SW480 (cell line): ENCODE results near the gene BICD1.
"Not testable (repeated sequence)": the region's sequence is repeated elsewhere in the genome, so short reads cannot be mapped to it uniquely, and the experiment has no call there.

Experiments used
- DNase-seq: peaks from one replicate; pipeline ENCODE4 v3.0.0-alpha.2; 2016; ENCODE audit warnings: low spot score

The BICD1 gene

DNA sequence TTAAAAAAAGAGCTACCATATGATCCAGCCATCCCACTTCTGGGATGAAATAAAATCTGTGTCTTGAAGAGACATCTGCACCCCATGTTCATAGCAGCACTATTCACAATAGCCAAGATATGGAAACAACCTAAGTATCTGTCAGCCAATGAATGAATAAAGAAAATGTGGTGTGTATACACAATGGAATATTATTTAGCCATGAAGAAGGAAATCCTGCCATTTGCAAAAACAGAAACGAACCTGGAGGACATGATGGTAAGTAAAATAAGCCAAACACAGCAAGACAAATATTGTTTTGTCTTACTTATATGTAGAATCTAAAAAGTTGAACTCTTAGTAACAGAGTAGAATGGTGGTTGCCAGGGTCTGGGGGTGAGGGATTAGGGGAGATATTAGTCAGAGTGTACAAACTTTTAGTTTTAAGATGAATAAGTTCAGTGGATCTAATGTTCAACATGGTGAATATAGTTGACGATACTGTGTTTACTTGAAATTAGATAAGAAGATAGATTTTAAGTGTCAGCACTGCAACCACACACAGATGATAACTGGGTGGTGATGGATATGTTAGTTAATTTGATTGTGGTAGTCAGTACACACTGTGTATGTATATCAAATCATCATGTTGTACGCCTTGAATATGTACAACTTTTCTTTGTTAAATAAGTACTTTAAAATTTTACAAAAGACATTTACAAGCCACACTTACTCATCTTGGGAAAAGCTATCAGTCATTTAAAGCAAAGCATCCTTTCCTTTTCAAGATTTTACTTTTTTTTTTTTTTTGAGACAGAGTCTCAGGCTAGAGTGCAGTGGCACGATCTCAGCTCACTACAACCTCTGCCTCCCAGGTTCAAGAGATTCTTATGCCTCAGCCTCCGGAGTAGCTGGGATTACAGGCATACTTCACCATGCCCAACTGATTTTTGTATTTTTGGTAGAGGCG lies 89.9 kb downstream of the BICD1 start:
- DNase-seq = no peak

DNA sequence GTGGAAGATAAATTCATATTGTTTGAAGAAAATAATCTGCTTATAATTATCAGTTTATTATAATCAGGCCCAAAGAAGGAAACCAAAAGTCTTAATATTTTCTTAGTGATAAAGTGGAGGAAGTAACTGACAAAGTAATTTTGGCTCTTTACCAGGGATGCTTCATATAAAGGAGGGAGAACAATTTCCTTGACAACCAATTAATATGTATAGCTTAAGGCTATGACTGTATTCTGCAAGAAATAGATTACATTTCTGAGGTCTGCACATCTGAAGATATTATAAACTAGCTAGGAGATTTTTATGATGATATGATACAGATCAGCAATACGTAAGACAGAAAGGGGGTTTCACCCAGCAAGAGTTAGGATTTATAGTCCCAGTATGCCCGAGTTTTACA lies 90.8 kb downstream of the BICD1 start:
- no peak for DNase-seq

DNA sequence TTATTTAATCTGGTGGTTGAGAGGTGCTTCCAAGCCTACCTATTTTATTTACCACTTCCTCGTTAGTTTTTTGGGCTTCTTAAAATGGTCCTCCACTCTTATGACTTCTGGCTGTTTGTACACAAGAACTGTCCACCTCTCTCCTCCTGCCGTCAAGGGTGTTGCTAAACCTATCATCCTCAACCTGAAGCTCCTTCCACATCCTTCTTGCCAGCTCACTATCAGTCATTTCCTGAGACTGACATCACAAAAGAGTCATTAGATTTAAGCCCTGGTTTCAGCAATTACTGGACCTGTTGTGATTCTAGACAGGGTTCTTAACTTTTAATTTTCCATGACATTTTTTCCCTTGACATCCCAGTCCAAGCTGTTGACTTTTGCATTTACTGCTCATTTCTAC lies 91.9 kb downstream of the BICD1 start:
- DNase-seq = no peak

- no peak for DNase-seq
Observed at GRCh38 chr12:32201096-32201495, 94.4 kb downstream of the BICD1 start.

GRCh38 chr12:32201976-32202375 lies 95.3 kb downstream of the BICD1 start:
- no peak for DNase-seq

GRCh38 chr12:32205731-32206130 lies 99.1 kb downstream of the BICD1 start:
- DNase-seq = no peak

DNA sequence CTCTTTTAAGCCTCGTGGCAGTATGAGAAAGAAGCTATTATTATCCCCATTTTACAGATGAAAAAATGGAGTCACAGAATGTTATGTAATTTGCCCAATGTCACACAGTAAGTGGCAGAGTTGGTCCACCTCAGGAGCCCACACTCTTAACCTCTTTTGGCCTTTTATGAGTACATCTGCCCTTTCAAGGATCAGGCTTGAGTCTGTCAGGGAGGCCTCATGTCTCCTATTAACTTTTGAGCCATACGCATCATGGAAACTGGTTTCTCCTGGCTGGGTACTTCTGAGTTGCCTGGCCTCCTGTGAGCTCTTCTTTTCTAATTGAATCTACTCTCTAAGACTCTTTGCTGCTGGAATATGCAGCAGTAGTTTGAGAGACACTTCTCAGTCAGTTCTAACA lies 101.7 kb downstream of the BICD1 start:
- DNase-seq = no peak

- no peak for DNase-seq
Observed at GRCh38 chr12:32211066-32211899, 104.6 kb downstream of the BICD1 start.

GRCh38 chr12:32211900-32212156 lies 105.2 kb downstream of the BICD1 start:
- no peak for DNase-seq

GRCh38 chr12:32214723-32215122 lies 108.1 kb downstream of the BICD1 start:
- no peak for DNase-seq

GRCh38 chr12:32217354-32218310 lies 111.0 kb downstream of the BICD1 start:
- no peak for DNase-seq

DNA sequence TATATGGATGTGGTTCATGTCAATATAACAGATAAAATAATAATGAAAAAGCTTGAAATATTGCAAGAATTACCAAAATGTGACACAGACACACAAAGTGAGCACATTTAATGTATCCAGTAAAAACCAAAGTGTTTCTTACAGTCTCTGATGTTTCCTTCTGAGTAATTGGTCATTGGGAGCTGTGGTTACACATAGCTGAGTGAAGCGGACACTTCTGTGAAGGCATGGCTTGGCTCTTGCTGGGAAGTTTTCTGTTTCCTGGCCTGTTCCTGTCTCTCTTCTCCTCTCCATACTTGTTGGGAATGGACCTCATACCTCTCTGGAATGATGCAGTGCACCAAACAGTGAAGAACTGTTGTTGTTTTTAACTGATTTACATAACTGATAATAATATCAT lies 117.3 kb downstream of the BICD1 start:
- no peak for DNase-seq

- no peak for DNase-seq
Observed at GRCh38 chr12:32226768-32227167, 120.1 kb downstream of the BICD1 start.

- DNase-seq = no peak
Observed at GRCh38 chr12:32229971-32230612, 123.4 kb downstream of the BICD1 start.

DNA sequence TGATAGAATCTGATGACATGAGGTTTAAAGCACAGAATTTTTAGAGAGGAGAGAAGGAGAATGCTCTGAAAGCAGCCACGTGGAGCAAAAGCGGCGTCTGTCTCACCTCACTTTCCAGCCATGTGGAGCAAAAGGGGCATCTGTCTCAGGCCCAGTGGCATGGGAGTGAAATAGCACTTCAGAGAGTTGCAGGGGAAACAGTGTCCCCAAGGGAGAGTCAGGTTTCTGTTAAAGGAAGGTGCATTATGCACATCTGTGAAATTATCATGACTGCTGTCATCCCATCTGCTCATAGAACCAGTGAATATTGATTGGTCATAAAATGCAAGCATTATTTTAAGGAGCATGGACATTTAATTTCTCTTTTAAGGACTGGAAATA lies 124.0 kb downstream of the BICD1 start:
- DNase-seq = no peak

- DNase-seq = not testable (repeated sequence)
Observed at GRCh38 chr12:32231361-32231760, 124.7 kb downstream of the BICD1 start.

DNA sequence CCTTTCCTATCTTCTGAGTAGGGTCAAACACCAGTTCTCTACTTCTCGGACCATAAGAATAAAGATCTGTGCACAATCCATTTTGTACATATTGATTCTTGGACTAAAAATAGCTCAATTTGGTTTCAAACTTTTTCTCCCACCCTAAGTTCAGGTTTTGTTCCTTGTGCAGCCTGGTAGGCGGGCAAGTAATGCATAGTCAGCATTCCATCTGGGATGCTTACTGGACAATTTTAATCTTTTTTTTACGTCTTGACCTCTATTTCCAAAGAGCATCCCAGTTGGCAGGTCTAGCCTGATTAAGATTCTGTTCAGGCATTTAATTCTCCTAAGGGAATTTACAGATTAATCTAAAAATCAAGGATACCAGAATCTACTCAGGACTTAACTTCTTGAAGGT lies 126.9 kb downstream of the BICD1 start:
- no peak for DNase-seq

- no peak for DNase-seq
Observed at GRCh38 chr12:32235251-32235650, 128.6 kb downstream of the BICD1 start.

DNA sequence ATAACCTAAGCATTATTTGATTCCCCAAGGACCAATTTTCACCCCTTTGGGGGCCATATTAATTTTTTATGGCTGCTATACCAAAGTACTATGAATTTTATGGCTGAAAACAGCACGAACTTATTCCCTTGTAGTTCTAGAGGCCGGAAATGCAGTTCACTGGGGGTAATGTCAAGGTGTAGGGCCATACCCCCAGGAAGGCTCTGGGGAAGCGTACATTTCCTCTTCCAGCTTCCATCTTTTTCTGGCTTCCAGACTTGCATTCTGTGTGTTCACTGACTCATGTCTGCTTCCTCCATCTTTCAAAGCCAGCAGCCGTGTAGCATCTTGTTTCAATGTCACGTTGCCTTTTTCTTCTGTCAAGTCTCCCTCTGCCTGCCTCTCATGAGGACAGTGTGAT lies 133.5 kb downstream of the BICD1 start:
- no peak for DNase-seq

DNA sequence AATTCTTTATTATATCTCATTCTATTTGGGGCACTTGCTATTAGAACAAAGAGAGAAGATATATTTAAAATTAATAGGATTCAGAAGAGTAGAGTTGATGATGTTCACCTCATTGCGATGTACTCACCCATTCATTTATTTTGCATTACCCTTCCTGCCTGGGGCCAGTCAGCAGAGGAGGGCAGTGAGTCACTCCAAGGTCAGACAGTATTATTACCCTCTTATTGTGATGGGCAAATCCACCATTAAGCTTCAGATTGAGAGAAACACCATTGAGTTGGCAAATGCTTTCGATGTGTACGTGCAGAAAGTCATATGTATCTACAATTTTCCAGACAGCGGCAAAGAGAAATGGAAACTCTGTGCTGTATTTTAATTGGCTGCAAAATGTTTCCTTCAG lies 134.2 kb downstream of the BICD1 start:
- no peak for DNase-seq

GRCh38 chr12:32242641-32243040 lies 136.0 kb downstream of the BICD1 start:
- DNase-seq = no peak
